GM12878 (cell line): Measurements from ENCODE around the gene BICRAL. TPM values are rescaled to one million over a fixed set of nuclear protein-coding genes. Genes with fewer than 3 reads are reported as not detected.

Experiments used
- ATAC-seq: fragments of 200-7000 bp; cut with Tn5 transposase; 3 replicates; pipeline ENCODE4 v1.9.1; 2020; ENCODE audit warnings: mild to moderate bottlenecking, moderate library complexity
- BruUV-seq: library from RNA; stranded (reverse); fragments of 400-500 nt; replicated peaks from 2 replicates; lab custom pipeline; 2021; lab: Mats Ljungman, UMichigan
- CTCF ChIA-PET: fragments of 300-600 bp; sonication (Branson Sonifier 250); formaldehyde crosslinking; extraction: SDS; loops from one replicate; lab custom pipeline; 2021; ENCODE audit warnings: inconsistent platforms; lab: Yijun Ruan, JAX
- POLR2A ChIA-PET: fragments of 350-600 bp; formaldehyde crosslinking; extraction: SDS; loops from one replicate; lab custom pipeline; 2021; ENCODE audit warnings: inconsistent platforms; lab: Charles Lee
- RAD21 ChIA-PET: fragments of 300-600 bp; sonication (Branson Sonifier 250); formaldehyde crosslinking; loops from one replicate; lab custom pipeline; 2023; ENCODE audit warnings: antibody characterized with exemption; ENCODE audit not compliant: unreplicated experiment; lab: Charles Lee
- SMC1A ChIA-PET: fragments of 300-600 bp; sonication (Branson Sonifier 250); formaldehyde crosslinking; loops from one replicate; lab custom pipeline; 2023; ENCODE audit not compliant: unreplicated experiment, uncharacterized antibody; lab: Charles Lee
- DNase-seq: peaks from one replicate; pipeline ENCODE4 v3.0.0-alpha.2; 2011; ENCODE audit warnings: low read depth, low spot score
- FAIRE-seq: peaks from 3 replicates; lab custom pipeline; 2011; peaks lifted over from hg19 to GRCh38; lab: Jason Lieb, UNC
- H2AFZ ChIP-seq: 2 replicates; pipeline ENCODE4 v1.6.0; 2011; ENCODE audit warnings: low read depth, low read length, control low read depth; ENCODE audit not compliant: control insufficient read depth
- H3K27ac ChIP-seq: 2 replicates; pipeline ENCODE4 v1.5.1; 2011; ENCODE audit warnings: control low read depth; ENCODE audit not compliant: control insufficient read depth, insufficient read depth
- H3K27me3 ChIP-seq, 2 experiments: replicated peaks in 1 of 2; 2 replicates each; pipeline versions ENCODE4 v1.6.0 to v1.6.1; 2011; ENCODE audit warnings: low read length in 1 of 2; ENCODE audit not compliant: control insufficient read depth in 2 of 2, insufficient read depth in 2 of 2
- H3K36me3 ChIP-seq, 2 experiments: 2 replicates each; pipeline ENCODE4 v1.5.1; 2011; ENCODE audit warnings: low read length in 1 of 2; ENCODE audit not compliant: control insufficient read depth in 2 of 2, insufficient read depth in 2 of 2
- H3K4me1 ChIP-seq: 2 replicates; pipeline ENCODE4 v1.6.1; 2011; ENCODE audit warnings: mild to moderate bottlenecking, low read length, moderate library complexity, mixed read lengths; ENCODE audit not compliant: control insufficient read depth, insufficient read depth
- H3K4me2 ChIP-seq: 2 replicates; pipeline ENCODE4 v1.6.0; 2011; ENCODE audit warnings: control low read depth; ENCODE audit not compliant: control insufficient read depth, insufficient read depth
- H3K4me3 ChIP-seq: fragments of 200-600 bp; sonication (generic); 2 replicates; pipeline ENCODE4 v1.5.1; 2016
- H3K79me2 ChIP-seq: 2 replicates; pipeline ENCODE4 v1.6.0; 2011; ENCODE audit warnings: low read length; ENCODE audit not compliant: control insufficient read depth, insufficient read depth
- H3K9ac ChIP-seq: 2 replicates; pipeline ENCODE4 v1.8.0; 2011; ENCODE audit warnings: low read length, control low read depth, mixed read lengths; ENCODE audit not compliant: control insufficient read depth, insufficient read depth
- H3K9me3 ChIP-seq: replicated peaks from 3 replicates; pipeline ENCODE4 v1.5.1; 2011; ENCODE audit warnings: mild to moderate bottlenecking, low read length; ENCODE audit not compliant: control insufficient read depth, insufficient read depth
- H4K20me1 ChIP-seq: 2 replicates; pipeline ENCODE4 v1.6.0; 2011; ENCODE audit not compliant: control insufficient read depth, insufficient read depth
- BCL11A ChIP-seq: IDR thresholded peaks from 2 replicates; pipeline ENCODE4 v1.6.1; 2011; ENCODE audit warnings: low read depth, low read length
- GABPA ChIP-seq: IDR thresholded peaks from 2 replicates; pipeline ENCODE4 v1.6.1; 2014; ENCODE audit warnings: antibody characterized with exemption, low read depth, mild to moderate bottlenecking, inconsistent platforms
- MEF2A ChIP-seq: IDR thresholded peaks from 2 replicates; pipeline ENCODE4 v1.6.1; 2011; ENCODE audit warnings: low read depth, mild to moderate bottlenecking, low read length, moderate library complexity; ENCODE audit not compliant: insufficient read depth
- NR2F1 ChIP-seq: fragments of 450-650 bp; conservative IDR thresholded peaks from 2 replicates; pipeline ENCODE4 v1.6.1; 2017; ENCODE audit warnings: mild to moderate bottlenecking
- SIX5 ChIP-seq: IDR thresholded peaks from 2 replicates; pipeline ENCODE4 v1.6.1; 2011; ENCODE audit warnings: mild to moderate bottlenecking, low read depth, low read length, moderate library complexity; ENCODE audit not compliant: severe bottlenecking
- SP1 ChIP-seq: IDR thresholded peaks from one replicate; pipeline ENCODE4 v1.6.1; 2011; ENCODE audit warnings: low read depth, low read length
- STAT1 ChIP-seq: fragments of 450-650 bp; conservative IDR thresholded peaks from 2 replicates; pipeline ENCODE4 v1.6.1; 2014; ENCODE audit warnings: antibody characterized with exemption, mild to moderate bottlenecking
- TBL1XR1 ChIP-seq: IDR thresholded peaks from 2 replicates; pipeline ENCODE4 v1.6.1; 2012; ENCODE audit warnings: low read depth, low read length, improper control_type of control experiment
- YBX1 ChIP-seq: fragments of 450-650 bp; IDR thresholded peaks from 2 replicates; pipeline ENCODE4 v1.6.1; 2016; ENCODE audit warnings: antibody characterized with exemption
- WGBS: methylation state at CpG from one replicate; pipeline ENCODE4 v1.1.6; 2016; ENCODE audit warnings: low lambda C conversion rate; ENCODE audit not compliant: insufficient replicate concordance, insufficient coverage; ENCODE audit errors: missing lambda C conversion rate; 5-methylcytosine and 5-hydroxymethylcytosine counted together
- in situ Hi-C: fragments of 300-500 bp; cut with MboI; formaldehyde crosslinking; loops from 9 replicates; pipeline ENCODE4 v1.14.3; 2018; ENCODE audit warnings: mixed read lengths
- intact Hi-C: fragments of 100-400 bp; cut with micrococcal nuclease; formaldehyde crosslinking; loops from one replicate; pipeline ENCODE4 v1.14.2; 2022; ENCODE audit not compliant: unreplicated experiment
- polyA plus RNA-seq, 11 experiments: library from polyadenylated mRNA; depleted of rRNA in 4 of 11; unstranded in 6 of 11; stranded (reverse) in 5 of 11; fragments of >200 nt; fragmentation: Nextera tagmentation in 4 of 11; fragmentation: Illumina TruSeq in 1 of 11; extraction: Ambion mirVana in 4 of 11; extraction: Trizol in 1 of 11; gene quantifications; 1 replicate in 1 of 11; 2 replicates in 10 of 11; pipeline versions ENCODE4 v1.2.1 to v1.2.3, GENCODE V29; 2011 to 2016; ENCODE audit warnings: inconsistent platforms in 2 of 11, missing spikeins in 2 of 11, low read depth in 1 of 11
- total RNA-seq, 4 experiments: library from RNA; depleted of rRNA in 3 of 4; stranded (reverse); fragments of >200 nt in 3 of 4; fragmentation: Illumina TruSeq in 1 of 4; extraction: Trizol in 1 of 4; gene quantifications; 2 replicates each; pipeline versions ENCODE4 v1.2.1 to v1.2.3, GENCODE V29; 2013 to 2021
- TF ChIP-seq, protein P1 (sequence below): fragments of 450-650 bp; IDR thresholded peaks from 2 replicates; pipeline ENCODE4 v1.6.1; 2014; ENCODE audit warnings: mild to moderate bottlenecking
- TF ChIP-seq, protein P2 (sequence below): fragments of 150-350 bp; IDR thresholded peaks from 2 replicates; pipeline ENCODE4 v1.6.1; 2014; ENCODE audit warnings: mild to moderate bottlenecking, low read depth, low read length
- TF ChIP-seq, protein P3 (sequence below): IDR thresholded peaks from 2 replicates; pipeline ENCODE4 v1.6.1; 2011; ENCODE audit warnings: borderline replicate concordance, low read depth, mild to moderate bottlenecking, moderate library complexity, low read length; ENCODE audit not compliant: insufficient read depth, poor library complexity, severe bottlenecking

BICRAL gene
- total and polyA plus RNA-seq, 10 of the 15 experiments (the other 5 are each of a cell fraction or from before 2014, with no cell fraction given): 1.9 to 16.6 (median 8.5) TPM

DNA sequence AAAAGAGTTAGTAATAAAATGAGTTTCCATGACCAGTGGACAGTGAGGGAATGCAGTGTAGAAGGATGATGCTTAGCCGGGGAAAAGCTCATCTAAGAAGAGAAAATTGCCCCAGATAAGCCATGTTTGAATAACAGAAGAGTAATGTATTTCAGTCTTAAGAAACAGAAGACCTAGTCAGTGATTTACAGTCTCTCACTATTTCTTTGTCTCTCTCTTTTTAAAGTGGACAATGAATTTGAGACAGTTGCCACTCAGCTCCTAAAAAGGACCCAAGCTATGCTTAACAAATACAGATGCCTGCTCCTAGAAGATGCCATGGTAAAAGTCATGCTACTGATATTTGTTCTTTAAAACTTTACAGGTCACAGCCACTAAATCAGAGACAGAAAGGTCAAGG, 78.2 kb downstream of the BICRAL start:
- RAD21 ChIA-PET: no interaction called here
- Histone ChIP-seq H4K20me1 (no peaks in the 10 kb centered on the region), H3K79me2 (no peaks in the 10 kb centered on the region), H3K27ac (no peak overlapping the region), H2AFZ (no peak overlapping the region), H3K9ac (no peak overlapping the region), H3K4me3 (no peak overlapping the region), H3K4me2 (no peak overlapping the region), H3K9me3 (no peaks in the 10 kb centered on the region), H3K4me1 (no peaks in the 10 kb centered on the region), H3K36me3 (peaks cover 9 to 19% of the 10 kb centered on the region in 2 experiments), H3K27me3 (no peaks in the 10 kb centered on the region)
- TF ChIP-seq STAT1: no peak
- in situ Hi-C loops (no loop called here), intact Hi-C loops (no loop called here)
- BruUV-seq: no TSS peak
- 91% methylated on average over 1 of the region's 1 CpG for WGBS
- SMC1A ChIA-PET: interaction anchor here (0.6 to 1.2 kb wide), 4 partner anchors 111 to 1373 kb away, joined by 3 to 4 read pairs (median 3); no protein-coding TSS in a partner anchor
- DNase-seq (no peak), FAIRE-seq (no peak), ATAC-seq (no peak)
- CTCF ChIA-PET: interaction anchor here (0.9 to 1.7 kb wide), 2 partner anchors 13 to 284 kb away, joined by 3 read pairs; no protein-coding TSS in a partner anchor
- POLR2A ChIA-PET: interaction anchor here (0.5 to 0.6 kb wide), 3 partner anchors 15 to 67 kb away, joined by 3 to 12 read pairs (median 3); no protein-coding TSS in a partner anchor

DNA sequence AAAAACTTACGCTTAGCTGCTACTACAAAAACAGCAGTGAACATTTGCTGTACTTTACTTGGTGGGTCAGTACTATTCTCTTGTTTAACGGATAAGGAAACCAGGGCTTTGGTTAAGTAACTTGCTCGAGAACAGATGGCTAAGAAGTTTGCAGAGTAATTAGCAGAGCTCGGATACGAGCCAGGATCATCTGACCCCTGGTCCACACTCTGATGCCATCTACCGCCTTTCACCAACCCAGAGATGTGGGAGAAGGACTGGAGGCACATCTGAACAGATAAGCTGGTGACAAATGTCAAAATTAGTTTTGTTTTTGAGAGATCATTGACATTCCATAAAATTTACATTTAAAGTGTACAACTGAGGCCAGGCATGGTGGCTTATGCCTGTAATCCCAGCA, 78.6 kb downstream of the BICRAL start:
- over 99% methylated on average over 6 of the region's 6 CpGs for WGBS
- Histone ChIP-seq H3K4me1 (no peaks in the 10 kb centered on the region), H3K79me2 (no peaks in the 10 kb centered on the region), H3K9ac (no peak overlapping the region), H4K20me1 (no peaks in the 10 kb centered on the region), H3K9me3 (no peaks in the 10 kb centered on the region), H3K36me3 (peaks cover 9 to 18% of the 10 kb centered on the region in 2 experiments), H3K27me3 (no peaks in the 10 kb centered on the region), H3K4me3 (no peak overlapping the region), H3K4me2 (no peak overlapping the region), H3K27ac (no peak overlapping the region), H2AFZ (no peak overlapping the region)
- ChIA-PET POLR2A (interaction anchor here (0.5 to 0.6 kb wide), 2 partner anchors 50 to 68 kb away, joined by 3 to 12 read pairs; no protein-coding TSS in a partner anchor), CTCF (interaction anchor here (0.9 to 1.7 kb wide), 2 partner anchors 13 to 284 kb away, joined by 3 read pairs; no protein-coding TSS in a partner anchor), SMC1A (interaction anchor here (0.6 to 1.2 kb wide), 4 partner anchors 112 to 1372 kb away, joined by 3 to 4 read pairs (median 3); no protein-coding TSS in a partner anchor), RAD21 (no interaction called here)
- no peak for TF ChIP-seq MEF2A
- TF ChIP-seq TBL1XR1: no peak
- no peak for TF ChIP-seq YBX1
- TF ChIP-seq NR2F1: no peak
- no peak for TF ChIP-seq SP1
- TF ChIP-seq, protein P1, sequence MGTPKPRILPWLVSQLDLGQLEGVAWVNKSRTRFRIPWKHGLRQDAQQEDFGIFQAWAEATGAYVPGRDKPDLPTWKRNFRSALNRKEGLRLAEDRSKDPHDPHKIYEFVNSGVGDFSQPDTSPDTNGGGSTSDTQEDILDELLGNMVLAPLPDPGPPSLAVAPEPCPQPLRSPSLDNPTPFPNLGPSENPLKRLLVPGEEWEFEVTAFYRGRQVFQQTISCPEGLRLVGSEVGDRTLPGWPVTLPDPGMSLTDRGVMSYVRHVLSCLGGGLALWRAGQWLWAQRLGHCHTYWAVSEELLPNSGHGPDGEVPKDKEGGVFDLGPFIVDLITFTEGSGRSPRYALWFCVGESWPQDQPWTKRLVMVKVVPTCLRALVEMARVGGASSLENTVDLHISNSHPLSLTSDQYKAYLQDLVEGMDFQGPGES: no peak
- TF ChIP-seq GABPA: no peak
- TF ChIP-seq, protein P2, sequence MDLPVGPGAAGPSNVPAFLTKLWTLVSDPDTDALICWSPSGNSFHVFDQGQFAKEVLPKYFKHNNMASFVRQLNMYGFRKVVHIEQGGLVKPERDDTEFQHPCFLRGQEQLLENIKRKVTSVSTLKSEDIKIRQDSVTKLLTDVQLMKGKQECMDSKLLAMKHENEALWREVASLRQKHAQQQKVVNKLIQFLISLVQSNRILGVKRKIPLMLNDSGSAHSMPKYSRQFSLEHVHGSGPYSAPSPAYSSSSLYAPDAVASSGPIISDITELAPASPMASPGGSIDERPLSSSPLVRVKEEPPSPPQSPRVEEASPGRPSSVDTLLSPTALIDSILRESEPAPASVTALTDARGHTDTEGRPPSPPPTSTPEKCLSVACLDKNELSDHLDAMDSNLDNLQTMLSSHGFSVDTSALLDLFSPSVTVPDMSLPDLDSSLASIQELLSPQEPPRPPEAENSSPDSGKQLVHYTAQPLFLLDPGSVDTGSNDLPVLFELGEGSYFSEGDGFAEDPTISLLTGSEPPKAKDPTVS: no peak
- no peak for TF ChIP-seq SIX5
- TF ChIP-seq, protein P3, sequence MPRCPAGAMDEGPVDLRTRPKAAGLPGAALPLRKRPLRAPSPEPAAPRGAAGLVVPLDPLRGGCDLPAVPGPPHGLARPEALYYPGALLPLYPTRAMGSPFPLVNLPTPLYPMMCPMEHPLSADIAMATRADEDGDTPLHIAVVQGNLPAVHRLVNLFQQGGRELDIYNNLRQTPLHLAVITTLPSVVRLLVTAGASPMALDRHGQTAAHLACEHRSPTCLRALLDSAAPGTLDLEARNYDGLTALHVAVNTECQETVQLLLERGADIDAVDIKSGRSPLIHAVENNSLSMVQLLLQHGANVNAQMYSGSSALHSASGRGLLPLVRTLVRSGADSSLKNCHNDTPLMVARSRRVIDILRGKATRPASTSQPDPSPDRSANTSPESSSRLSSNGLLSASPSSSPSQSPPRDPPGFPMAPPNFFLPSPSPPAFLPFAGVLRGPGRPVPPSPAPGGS: no peak
- no peak for TF ChIP-seq BCL11A
- no TSS peak for BruUV-seq
- in situ Hi-C loops (no loop called here), intact Hi-C loops (no loop called here)
- DNase-seq (no peak), FAIRE-seq (no peak), ATAC-seq (no peak)
